Non-pigmented ciliary epithelial cell (primary cell): Measurements from ENCODE around the gene RPL14.

Experiments used
- DNase-seq: peaks from one replicate; pipeline ENCODE4 v3.0.0-alpha.2; 2010; ENCODE audit warnings: low read depth

RPL14 gene

GRCh38 chr3:40463579-40463978 lies 6.4 kb downstream of the RPL14 start:
- no peak for DNase-seq

- DNase-seq, result no peak
These were observed 7.4 kb downstream of the RPL14 start for GRCh38 chr3:40464339-40465110.

GRCh38 chr3:40465111-40465407 lies 7.9 kb downstream of the RPL14 start:
- no peak for DNase-seq

GRCh38 chr3:40465456-40465855 lies 8.3 kb downstream of the RPL14 start:
- no peak for DNase-seq

GRCh38 chr3:40468018-40468417 lies 10.9 kb downstream of the RPL14 start:
- DNase-seq, result no peak

GRCh38 chr3:40470701-40471100 lies 13.6 kb downstream of the RPL14 start:
- DNase-seq, result no peak

GRCh38 chr3:40476478-40477470 lies 19.6 kb downstream of the RPL14 start, which contains the start of gene ZNF619:
Gene ZNF619 (plus strand): TSS chr3:40477122. CDS start chr3:40477980, 858 bp downstream.
- DNase-seq, result peak; percentile 15

GRCh38 chr3:40477666-40478065 lies 20.5 kb downstream of the RPL14 start:
- DNase-seq, result no peak

GRCh38 chr3:40487172-40487571 lies 30.0 kb downstream of the RPL14 start:
- DNase-seq, result no peak

- no peak for DNase-seq
These were observed 33.8 kb downstream of the RPL14 start for GRCh38 chr3:40490916-40491315.

- no peak for DNase-seq
These were observed 37.6 kb downstream of the RPL14 start for GRCh38 chr3:40494698-40495097.

GRCh38 chr3:40497288-40497687 lies 40.1 kb downstream of the RPL14 start:
- no peak for DNase-seq

GRCh38 chr3:40499952-40500351 lies 42.8 kb downstream of the RPL14 start:
- DNase-seq, result no peak

- no peak for DNase-seq
These were observed 44.9 kb downstream of the RPL14 start for GRCh38 chr3:40502034-40502433.

- peak; percentile 92 for DNase-seq
These were observed 47.7 kb downstream of the RPL14 start for GRCh38 chr3:40504636-40505430.

GRCh38 chr3:40505599-40506462 lies 48.7 kb downstream of the RPL14 start, which contains the start of gene ZNF620:
Gene ZNF620 (plus strand): TSS chr3:40506039. CDS start chr3:40506353, 314 bp downstream.
- DNase-seq, result no peak

GRCh38 chr3:40511031-40511718 lies 54.0 kb downstream of the RPL14 start:
- no peak for DNase-seq

GRCh38 chr3:40516201-40516600 lies 59.1 kb downstream of the RPL14 start:
- no peak for DNase-seq

- DNase-seq, result no peak
These were observed 60.9 kb downstream of the RPL14 start for GRCh38 chr3:40518067-40518466.
